D721Med (cell line): ENCODE results near the gene FGD5.
A peak's percentile ranks its signal among the peaks of the same experiment; 100 is the strongest.

Experiments
- DNase-seq: peaks from one replicate; pipeline ENCODE4 v3.0.0; 2011; ENCODE audit warnings: low spot score; ENCODE audit not compliant: insufficient read length
- FAIRE-seq: peaks from 2 replicates; lab custom pipeline; 2011; peaks lifted over from hg19 to GRCh38; lab: Jason Lieb, UNC
- TF ChIP-seq, protein P1 (sequence below): IDR thresholded peaks from 2 replicates; pipeline ENCODE4 v1.5.1; 2012; ENCODE audit warnings: mild to moderate bottlenecking, control low read depth; ENCODE audit not compliant: insufficient read depth; ENCODE audit errors: missing control alignments

Gene FGD5

DNA sequence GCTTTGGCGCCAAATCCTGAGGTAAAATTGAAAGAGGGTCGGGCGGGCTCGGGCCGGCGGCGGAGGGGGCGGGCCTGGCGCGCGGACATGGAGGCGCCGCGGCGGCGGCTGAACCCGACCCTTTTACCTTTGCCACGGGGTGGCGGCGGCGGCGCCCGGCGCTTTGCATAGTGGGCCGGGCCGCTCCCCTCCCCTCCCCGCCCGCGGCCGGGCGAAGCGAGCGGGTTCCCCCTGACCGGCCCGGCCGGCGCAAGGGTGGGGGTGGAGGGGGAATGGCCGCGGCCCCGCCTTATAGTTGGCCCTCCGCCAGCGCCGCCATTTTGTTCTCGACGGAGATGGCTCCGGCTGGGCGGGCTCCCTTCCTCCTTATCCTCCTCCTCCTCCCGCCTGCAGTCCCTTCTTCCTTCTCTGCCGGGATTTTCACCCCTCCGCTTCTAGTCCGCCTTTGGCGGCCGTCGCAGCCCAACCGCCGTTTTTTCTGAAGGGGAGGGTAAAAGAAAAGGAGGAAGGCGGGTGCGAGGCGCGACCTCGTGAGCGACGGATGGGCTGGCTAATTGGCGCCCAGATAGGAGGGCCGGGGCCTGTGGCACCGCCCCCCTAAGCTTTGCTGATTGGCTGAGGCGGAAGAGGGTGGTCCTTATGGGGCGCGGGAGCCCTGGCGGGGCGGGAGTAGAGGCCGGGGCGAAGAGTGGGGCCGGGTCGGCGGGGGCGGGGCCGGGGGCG is 129.3 kb downstream of the FGD5 start:
- DNase-seq (peak; percentile 80), FAIRE-seq (no peak)
- TF ChIP-seq, protein P1, sequence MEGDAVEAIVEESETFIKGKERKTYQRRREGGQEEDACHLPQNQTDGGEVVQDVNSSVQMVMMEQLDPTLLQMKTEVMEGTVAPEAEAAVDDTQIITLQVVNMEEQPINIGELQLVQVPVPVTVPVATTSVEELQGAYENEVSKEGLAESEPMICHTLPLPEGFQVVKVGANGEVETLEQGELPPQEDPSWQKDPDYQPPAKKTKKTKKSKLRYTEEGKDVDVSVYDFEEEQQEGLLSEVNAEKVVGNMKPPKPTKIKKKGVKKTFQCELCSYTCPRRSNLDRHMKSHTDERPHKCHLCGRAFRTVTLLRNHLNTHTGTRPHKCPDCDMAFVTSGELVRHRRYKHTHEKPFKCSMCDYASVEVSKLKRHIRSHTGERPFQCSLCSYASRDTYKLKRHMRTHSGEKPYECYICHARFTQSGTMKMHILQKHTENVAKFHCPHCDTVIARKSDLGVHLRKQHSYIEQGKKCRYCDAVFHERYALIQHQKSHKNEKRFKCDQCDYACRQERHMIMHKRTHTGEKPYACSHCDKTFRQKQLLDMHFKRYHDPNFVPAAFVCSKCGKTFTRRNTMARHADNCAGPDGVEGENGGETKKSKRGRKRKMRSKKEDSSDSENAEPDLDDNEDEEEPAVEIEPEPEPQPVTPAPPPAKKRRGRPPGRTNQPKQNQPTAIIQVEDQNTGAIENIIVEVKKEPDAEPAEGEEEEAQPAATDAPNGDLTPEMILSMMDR, result no peak

DNA sequence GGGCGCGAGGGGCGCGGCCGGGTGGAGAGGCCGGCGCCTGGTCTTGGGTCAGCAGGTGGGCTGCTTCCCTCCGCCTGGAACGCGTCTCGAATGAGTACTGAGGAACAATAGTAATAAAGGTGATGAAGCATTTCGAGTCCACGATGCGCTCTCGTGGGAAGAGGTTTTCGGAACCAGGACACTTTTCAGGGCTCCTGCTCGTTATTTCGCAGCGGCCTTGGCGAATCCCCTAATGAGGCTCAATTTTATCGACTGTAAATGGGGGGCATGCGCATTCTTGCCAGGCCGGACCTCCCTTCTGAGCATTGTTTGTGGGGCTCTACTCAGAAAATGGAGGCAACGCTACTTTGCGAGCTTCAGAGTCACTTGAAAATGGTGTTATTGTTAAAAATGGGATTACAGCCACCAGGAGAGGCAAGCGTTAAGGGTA is 129.9 kb downstream of the FGD5 start:
- FAIRE-seq (no peak), DNase-seq (no peak)
- TF ChIP-seq, protein P1, result no peak

DNA sequence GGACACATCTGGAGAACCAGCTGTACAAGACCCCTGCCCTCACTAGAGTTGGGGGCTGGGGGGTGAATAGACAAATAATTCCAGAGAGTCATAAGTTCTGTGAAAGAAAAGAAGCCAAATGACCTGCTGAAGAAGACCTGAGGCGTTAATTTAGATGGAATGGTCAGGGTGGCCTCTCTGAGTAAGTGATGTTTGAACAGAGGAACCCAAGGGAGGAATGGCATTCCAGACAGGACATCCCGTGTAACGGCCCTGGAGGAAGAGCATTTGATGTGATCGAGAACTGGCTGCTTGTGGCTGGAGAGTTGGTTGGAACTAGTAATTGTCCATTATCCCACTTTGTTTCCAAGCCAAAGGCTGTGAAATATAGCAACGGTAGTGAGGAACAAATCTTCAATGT is 130.4 kb downstream of the FGD5 start:
- DNase-seq, result no peak
- TF ChIP-seq, protein P1, result no peak
- FAIRE-seq, result no peak

DNA sequence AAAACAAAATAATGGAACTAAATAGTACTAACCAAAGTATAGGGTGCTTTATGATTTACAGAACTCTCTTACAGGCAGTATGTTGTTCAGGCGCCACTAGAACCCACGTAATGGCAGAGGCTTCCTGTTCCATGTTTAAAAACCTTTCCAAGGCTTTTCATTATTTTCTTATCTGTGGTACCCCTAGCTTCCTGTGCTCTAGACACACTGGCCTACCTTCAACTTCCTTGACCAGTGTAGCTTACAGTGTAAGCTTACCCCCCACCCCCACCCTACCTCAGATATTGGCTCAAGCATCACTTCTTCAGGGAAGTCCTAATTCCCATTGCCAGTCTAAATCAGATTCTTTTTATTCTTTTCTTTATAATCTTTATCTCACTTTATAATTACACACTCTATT is 131.5 kb downstream of the FGD5 start:
- FAIRE-seq (no peak), DNase-seq (no peak)
- TF ChIP-seq, protein P1, result no peak

DNA sequence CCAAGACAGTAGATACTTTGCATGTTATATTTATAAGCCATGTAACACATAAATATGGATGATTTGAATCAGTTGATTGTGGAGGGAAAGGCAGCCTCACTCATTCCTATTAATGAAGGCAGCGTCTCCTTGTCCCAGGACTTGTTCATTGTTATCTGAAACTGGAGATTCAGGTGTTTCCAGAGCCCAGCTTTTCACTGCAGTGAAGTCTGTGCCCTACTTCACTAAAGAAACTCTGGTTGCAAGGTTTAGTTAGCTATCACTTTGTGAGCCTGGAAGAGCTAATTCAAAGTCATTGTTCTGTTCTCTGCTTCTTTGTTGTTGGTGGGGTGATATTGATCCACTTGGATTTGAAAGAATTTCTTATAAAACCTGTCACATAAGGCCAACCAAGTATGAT is 138.4 kb downstream of the FGD5 start:
- FAIRE-seq, result no peak
- TF ChIP-seq, protein P1, result no peak
- no peak for DNase-seq

DNA sequence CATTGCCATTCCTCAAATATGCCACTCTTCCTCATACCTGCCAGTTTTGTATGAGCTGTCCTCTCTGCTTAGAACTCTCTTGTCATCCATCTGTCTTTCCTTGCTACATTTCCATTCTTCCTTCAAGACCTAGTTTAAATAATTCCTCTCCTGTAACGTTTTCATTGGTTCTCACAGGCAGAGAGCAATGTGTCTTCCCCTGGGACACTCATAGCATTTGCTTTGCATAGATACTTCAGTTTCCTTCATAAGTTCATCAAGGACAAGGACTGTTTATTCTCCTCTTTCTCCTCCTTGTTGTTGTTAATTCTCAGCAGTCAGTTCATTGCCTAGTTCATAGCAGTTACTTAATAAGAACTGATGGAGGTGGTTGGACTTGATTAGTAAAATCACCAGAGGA is 139.2 kb downstream of the FGD5 start:
- TF ChIP-seq, protein P1, result no peak
- DNase-seq, result no peak
- no peak for FAIRE-seq

DNA sequence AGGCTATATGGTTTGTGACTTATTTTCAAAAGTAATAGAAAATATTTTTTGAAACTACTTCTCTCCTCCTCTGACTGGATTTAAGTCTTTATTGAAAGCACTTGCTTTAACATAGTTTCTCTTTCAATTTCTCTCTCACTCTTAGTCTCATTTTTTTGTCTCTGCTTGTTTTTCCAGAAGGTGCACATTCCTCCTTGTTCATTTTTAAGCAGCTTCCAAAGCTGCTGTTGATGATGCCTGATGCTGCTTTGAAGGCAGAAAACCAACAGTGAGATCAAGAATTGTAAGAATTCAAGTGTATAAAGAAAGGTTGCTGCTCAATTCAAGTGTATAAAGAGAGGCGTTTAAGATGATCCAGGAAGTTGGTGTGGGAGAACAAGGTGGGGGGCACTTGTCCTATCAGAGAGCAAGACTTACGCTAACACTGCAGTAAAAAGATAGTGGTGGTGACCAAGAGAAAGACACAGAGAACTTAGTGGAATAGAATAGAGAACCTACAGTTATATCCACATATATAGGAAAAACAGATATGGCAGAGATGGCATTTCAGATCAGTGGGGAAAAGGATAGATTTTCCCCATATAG is 140.7 kb downstream of the FGD5 start:
- FAIRE-seq (no peak), DNase-seq (no peak)
- TF ChIP-seq, protein P1, result no peak
